Left ventricle myocardium inferior (tissue), 1 donor: ENCODE data around the gene BOD1L1. TPM values are rescaled to one million over a fixed set of nuclear protein-coding genes. Genes with fewer than 3 reads are reported as not detected.

Experiments
- DNase-seq: peaks from one replicate; pipeline ENCODE4 v3.0.0-alpha.2; 2020
- H3K27ac ChIP-seq: fragments of 200-600 bp; replicated peaks from 2 replicates; pipeline ENCODE4 v1.8.0; 2021
- H3K27me3 ChIP-seq: fragments of 200-600 bp; 2 replicates; pipeline ENCODE4 v1.8.0; 2021; ENCODE audit warnings: low read depth
- H3K36me3 ChIP-seq: fragments of 200-600 bp; 2 replicates; pipeline ENCODE4 v1.8.0; 2021
- H3K4me1 ChIP-seq: fragments of 200-600 bp; 2 replicates; pipeline ENCODE4 v1.8.0; 2021
- H3K4me3 ChIP-seq: fragments of 200-600 bp; 2 replicates; pipeline ENCODE4 v1.8.0; 2021; ENCODE audit warnings: mild to moderate bottlenecking, moderate library complexity
- H3K9me3 ChIP-seq: fragments of 200-600 bp; replicated peaks from 2 replicates; pipeline ENCODE4 v1.8.0; 2021
- CTCF ChIP-seq: fragments of 200-600 bp; IDR thresholded peaks from 2 replicates; pipeline ENCODE4 v1.8.0; 2021; ENCODE audit warnings: antibody characterized with exemption, mild to moderate bottlenecking, borderline replicate concordance
- intact Hi-C: fragments of 100-400 bp; cut with micrococcal nuclease; formaldehyde crosslinking; loops from one replicate; pipeline ENCODE4 v1.11.0; 2022
- total RNA-seq: library from RNA; stranded (reverse); fragmentation: NEBNext Ultra II Directional; extraction: Animal tissue kit (Norgen Biotek cat#: 25700); gene quantifications from one replicate; pipeline ENCODE4 v1.2.1, GENCODE V29; 2021
- donor health status: DM: no; HTN: yes; CAD: no; lungs with severe emphysema.

BOD1L1 gene
- total RNA-seq, 1 donor from 2014 or later: 17.9 TPM

GRCh38 chr4:13531625-13531998 lies 95.9 kb downstream of the BOD1L1 start:
- intact Hi-C loops: no loop called here
- no peak for TF ChIP-seq CTCF
- Histone ChIP-seq H3K4me3 (no peak overlapping the region), H3K27ac (no peak overlapping the region), H3K4me1 (peaks cover 25% of the 10 kb centered on the region), H3K36me3 (no peaks in the 10 kb centered on the region), H3K9me3 (no peaks in the 10 kb centered on the region), H3K27me3 (peaks cover 100% of the 10 kb centered on the region)
- no peak for DNase-seq

GRCh38 chr4:13530823-13531624 lies 96.5 kb downstream of the BOD1L1 start:
- H3K9me3 ChIP-seq: no peaks in the 10 kb centered on the region
- peaks cover 100% of the 10 kb centered on the region for H3K27me3 ChIP-seq
- intact Hi-C loops: no loop called here
- peaks cover 22% of the 10 kb centered on the region for H3K4me1 ChIP-seq
- H3K4me3 ChIP-seq: no peak overlapping the region
- no peak for TF ChIP-seq CTCF
- H3K36me3 ChIP-seq: no peaks in the 10 kb centered on the region
- H3K27ac ChIP-seq: no peak overlapping the region
- DNase-seq: no peak

GRCh38 chr4:13529128-13529919 lies 98.2 kb downstream of the BOD1L1 start:
- TF ChIP-seq CTCF: no peak
- DNase-seq: no peak
- intact Hi-C loops: no loop called here

GRCh38 chr4:13528821-13529127 lies 98.8 kb downstream of the BOD1L1 start:
- intact Hi-C loops: no loop called here
- Histone ChIP-seq H3K4me3 (no peak overlapping the region), H3K27ac (no peak overlapping the region), H3K4me1 (peaks cover 15% of the 10 kb centered on the region), H3K27me3 (peaks cover 100% of the 10 kb centered on the region), H3K9me3 (peaks cover 17% of the 10 kb centered on the region), H3K36me3 (no peaks in the 10 kb centered on the region)
- no peak for DNase-seq
- no peak for TF ChIP-seq CTCF

More at GRCh38 chr4:13529128-13529919, 98.2 kb downstream of the BOD1L1 start:
- Histone ChIP-seq H3K4me1 (peaks cover 15% of the 10 kb centered on the region), H3K4me3 (no peak overlapping the region), H3K9me3 (peaks cover 12% of the 10 kb centered on the region), H3K27me3 (peaks cover 100% of the 10 kb centered on the region), H3K27ac (no peak overlapping the region), H3K36me3 (no peaks in the 10 kb centered on the region)

GRCh38 chr4:13527981-13528820 lies 99.3 kb downstream of the BOD1L1 start:
- Histone ChIP-seq H3K36me3 (no peaks in the 10 kb centered on the region), H3K27me3 (peaks cover 100% of the 10 kb centered on the region), H3K4me1 (peaks cover 15% of the 10 kb centered on the region), H3K4me3 (no peak overlapping the region), H3K27ac (no peak overlapping the region), H3K9me3 (peaks cover 22% of the 10 kb centered on the region)
- intact Hi-C loops: no loop called here
- no peak for DNase-seq
- TF ChIP-seq CTCF: no peak
